ENCODE results near the gene BAHCC1. TPM values are rescaled to one million over a fixed set of nuclear protein-coding genes. Genes with fewer than 3 reads are reported as not detected.

BAHCC1 gene
- 10 to 100 TPM in 3 of 9 donors, 1 to 10 TPM in 6; 6.0 to 19.6 (median 9.3) TPM for total RNA-seq
- 1 to 10 TPM; 7.6 to 8.5 TPM for polyA plus RNA-seq
- long read RNA-seq, donor 1, partial matches to known transcripts: 0 of 7 reads
- long read RNA-seq, donor 1, other reads (novel, unspliced or antisense): 4 of 7 reads
- long read RNA-seq, donor 2, partial matches to known transcripts: 4 of 8 reads
- long read RNA-seq, donor 2, other reads (novel, unspliced or antisense): 1 of 8 reads
- long read RNA-seq, donor 3, partial matches to known transcripts: 3 of 12 reads
- long read RNA-seq, donor 3, other reads (novel, unspliced or antisense): 5 of 12 reads

- DNase-seq: peak; percentile 100
- Histone ChIP-seq H3K4me1 (peaks cover 6 to 67% (median 30%) of the 10 kb centered on the region in 12 donors), H3K27me3 (peaks cover 0 to 14% (median 0%) of the 10 kb centered on the region in 9 donors), H3K9me3 (no peaks in the 10 kb centered on the region), H3K27ac (peak within 1 kb of the TSS; percentile 91 to 100 (median 97)), H3K4me3 (peak within 1 kb of the TSS; percentile 57 to 95 (median 80)), H3K36me3 (no peaks in the 10 kb centered on the region)
- 0 to 1% (median 0%) methylated on average over 30 to 40 of the region's 40 CpGs for WGBS, 4 donors
- TF ChIP-seq CTCF (IDR thresholded peaks at IDR 0.05): no peak
- peak; percentile 55 to 98 for TF ChIP-seq POLR2A (IDR thresholded peaks at IDR 0.05)
- ATAC-seq: peak; percentile 80 to 89 (median 87)
- intact Hi-C loops (cut with DNase I): loop anchor here in 8 of 10 donors (2.0 to 10.0 kb wide), 10 partner anchors 86 to 140 kb away; partner anchors contain the start of genes SLC38A10 (in 4 of the 8) and ACTG1 (in 3 of the 8)
These were observed at the start of gene BAHCC1 for GRCh38 chr17:81394921-81395599. TSS of gene BAHCC1 (plus strand) at chr17:81395457. CDS start at chr17:81399740, 4,283 bp downstream.

GRCh38 chr17:81346090-81346907 is 49.0 kb upstream of the BAHCC1 start:
- Histone ChIP-seq H3K9me3 (no peaks in the 10 kb centered on the region), H3K36me3 (peaks cover 0 to 3% (median 0%) of the 10 kb centered on the region in 9 donors), H3K27ac (peak overlapping the region; percentile 82 to 99 (median 96)), H3K4me3 (peak overlapping the region; percentile 39 to 93 (median 77)), H3K27me3 (peaks cover 0 to 28% (median 0%) of the 10 kb centered on the region in 9 donors), H3K4me1 (peaks cover 0 to 60% (median 17%) of the 10 kb centered on the region in 12 donors)
- TF ChIP-seq CTCF (IDR thresholded peaks at IDR 0.05) (no peak), POLR2A (IDR thresholded peaks at IDR 0.05) (peak in 1 of 2 donors; percentile 91)
- intact Hi-C loops (cut with DNase I): loop anchor here in 1 of 10 donors (2.0 kb wide), 1 partner anchor 41 kb away; no protein-coding TSS in a partner anchor
- WGBS, 4 donors: 1 to 2% (median 2%) methylated on average over 30 to 91 of the region's 91 CpGs
- DNase-seq: peak; percentile 98 to 100 (median 99)
- peak; percentile 87 to 94 (median 92) for ATAC-seq

- intact Hi-C loops (cut with DNase I): loop anchor here in 1 of 10 donors (2.0 kb wide), 1 partner anchor 40 kb away; no protein-coding TSS in a partner anchor
These were observed 48.3 kb upstream of the BAHCC1 start for GRCh38 chr17:81346908-81347349.

More at GRCh38 chr17:81346908-81347349, 48.3 kb upstream of the BAHCC1 start:
- TF ChIP-seq POLR2A (IDR thresholded peaks at IDR 0.05) (no peak), CTCF (IDR thresholded peaks at IDR 0.05) (no peak)
- Histone ChIP-seq H3K27me3 (peaks cover 0 to 22% (median 0%) of the 10 kb centered on the region in 9 donors), H3K36me3 (peaks cover 0 to 3% (median 0%) of the 10 kb centered on the region in 9 donors), H3K4me3 (peak overlapping the region; percentile 39 to 90 (median 74)), H3K4me1 (peaks cover 0 to 56% (median 12%) of the 10 kb centered on the region in 12 donors), H3K9me3 (no peaks in the 10 kb centered on the region), H3K27ac (peak overlapping the region in 11 of 12 donors; percentile 66 to 92 (median 86))
- ATAC-seq: no peak
- no peak for DNase-seq
- 65 to 72% (median 69%) methylated on average over 9 to 11 of the region's 11 CpGs for WGBS, 4 donors
